HG03460 (cell line): ENCODE results near the gene IKZF3.
"Not testable (repeated sequence)": the region's sequence is repeated elsewhere in the genome, so short reads cannot be mapped to it uniquely, and the experiment has no call there.

Experiments
- ATAC-seq: cut with Tn5 transposase; IDR thresholded peaks from one replicate; pipeline ENCODE4 v1.9.1; 2021; ENCODE audit not compliant: unreplicated experiment

IKZF3 gene

DNA sequence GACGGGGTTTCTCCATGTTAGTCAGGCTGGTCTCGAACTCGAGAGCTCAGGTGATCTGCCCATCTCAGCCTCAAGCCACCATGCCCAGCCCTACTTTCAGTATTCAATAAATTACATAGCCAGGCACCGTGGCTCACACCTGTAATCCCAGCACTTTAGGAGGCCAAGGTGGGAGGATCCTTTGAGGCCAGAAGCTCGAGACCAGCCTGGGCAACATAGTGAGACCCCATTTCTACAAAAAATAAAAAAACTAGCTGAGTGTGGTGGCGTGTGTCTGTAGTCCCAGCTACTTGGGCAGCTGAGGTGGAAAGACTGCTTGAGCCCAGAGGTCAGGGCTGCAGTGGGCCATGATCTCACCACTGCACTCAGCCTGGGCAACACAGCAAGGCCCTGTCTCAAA lies 142.0 kb downstream of the IKZF3 start:
- ATAC-seq = no peak

GRCh38 chr17:39719563-39720355 lies 144.4 kb downstream of the IKZF3 start:
- no peak for ATAC-seq

DNA sequence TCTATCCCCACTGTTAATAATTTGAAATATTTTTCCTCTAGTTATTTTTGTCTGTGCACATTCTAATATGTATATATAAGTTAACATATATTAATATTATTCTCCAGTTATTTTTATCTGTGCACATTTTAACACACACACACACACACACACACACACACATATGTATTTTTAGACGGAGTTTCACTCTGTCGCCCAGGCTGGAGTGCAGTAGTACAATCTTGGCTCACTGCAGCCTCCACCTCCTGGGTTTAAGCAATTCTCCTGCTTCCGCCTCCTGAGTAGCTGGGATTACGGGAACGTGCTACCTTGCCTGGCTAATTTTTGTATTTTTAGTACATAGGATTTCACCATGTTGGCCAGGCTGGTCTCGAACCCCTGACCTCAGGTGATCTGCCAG lies 146.5 kb downstream of the IKZF3 start:
- ATAC-seq = no peak

- ATAC-seq = no peak
These were observed 147.1 kb downstream of the IKZF3 start for GRCh38 chr17:39716879-39717536.

- no peak for ATAC-seq
These were observed 147.9 kb downstream of the IKZF3 start for GRCh38 chr17:39716073-39716818.

DNA sequence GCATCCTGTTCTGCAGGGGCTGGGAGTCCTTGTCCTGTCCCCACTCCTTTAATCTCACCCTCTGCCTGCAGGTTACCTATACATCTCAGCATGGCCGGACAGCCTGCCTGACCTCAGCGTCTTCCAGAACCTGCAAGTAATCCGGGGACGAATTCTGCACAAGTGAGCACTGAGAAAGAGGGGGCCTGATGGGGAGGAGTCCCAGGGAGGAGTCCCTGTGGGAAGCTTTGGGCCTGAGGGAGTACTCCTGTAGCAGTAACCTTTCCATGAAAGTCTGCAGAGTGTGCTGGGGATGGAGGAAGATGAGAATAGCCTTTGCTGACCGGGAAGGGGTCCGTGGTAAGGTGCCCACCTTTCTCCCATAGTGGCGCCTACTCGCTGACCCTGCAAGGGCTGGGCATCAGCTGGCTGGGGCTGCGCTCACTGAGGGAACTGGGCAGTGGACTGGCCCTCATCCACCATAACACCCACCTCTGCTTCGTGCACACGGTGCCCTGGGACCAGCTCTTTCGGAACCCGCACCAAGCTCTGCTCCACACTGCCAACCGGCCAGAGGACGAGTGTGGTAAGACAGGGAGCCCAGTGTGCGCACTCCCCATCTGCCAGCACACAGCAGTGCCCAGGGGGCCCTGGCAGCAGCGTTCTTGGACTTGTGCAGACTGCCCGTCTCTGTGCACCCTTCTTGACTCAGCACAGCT lies 148.6 kb downstream of the IKZF3 start:
- no peak for ATAC-seq

- no peak for ATAC-seq
These were observed 149.9 kb downstream of the IKZF3 start for GRCh38 chr17:39714234-39714633.

DNA sequence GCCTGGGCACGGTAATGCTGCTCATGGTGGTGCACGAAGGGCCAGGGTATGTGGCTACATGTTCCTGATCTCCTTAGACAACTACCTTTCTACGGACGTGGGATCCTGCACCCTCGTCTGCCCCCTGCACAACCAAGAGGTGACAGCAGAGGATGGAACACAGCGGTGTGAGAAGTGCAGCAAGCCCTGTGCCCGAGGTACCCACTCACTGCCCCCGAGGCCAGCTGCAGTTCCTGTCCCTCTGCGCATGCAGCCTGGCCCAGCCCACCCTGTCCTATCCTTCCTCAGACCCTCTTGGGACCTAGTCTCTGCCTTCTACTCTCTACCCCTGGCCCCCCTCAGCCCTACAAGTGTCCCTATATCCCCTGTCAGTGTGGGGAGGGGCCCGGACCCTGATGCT lies 152.3 kb downstream of the IKZF3 start:
- ATAC-seq = no peak

GRCh38 chr17:39711071-39711470 lies 153.0 kb downstream of the IKZF3 start:
- ATAC-seq = not testable (repeated sequence)

- ATAC-seq = no peak
These were observed 153.8 kb downstream of the IKZF3 start for GRCh38 chr17:39709998-39710964.

DNA sequence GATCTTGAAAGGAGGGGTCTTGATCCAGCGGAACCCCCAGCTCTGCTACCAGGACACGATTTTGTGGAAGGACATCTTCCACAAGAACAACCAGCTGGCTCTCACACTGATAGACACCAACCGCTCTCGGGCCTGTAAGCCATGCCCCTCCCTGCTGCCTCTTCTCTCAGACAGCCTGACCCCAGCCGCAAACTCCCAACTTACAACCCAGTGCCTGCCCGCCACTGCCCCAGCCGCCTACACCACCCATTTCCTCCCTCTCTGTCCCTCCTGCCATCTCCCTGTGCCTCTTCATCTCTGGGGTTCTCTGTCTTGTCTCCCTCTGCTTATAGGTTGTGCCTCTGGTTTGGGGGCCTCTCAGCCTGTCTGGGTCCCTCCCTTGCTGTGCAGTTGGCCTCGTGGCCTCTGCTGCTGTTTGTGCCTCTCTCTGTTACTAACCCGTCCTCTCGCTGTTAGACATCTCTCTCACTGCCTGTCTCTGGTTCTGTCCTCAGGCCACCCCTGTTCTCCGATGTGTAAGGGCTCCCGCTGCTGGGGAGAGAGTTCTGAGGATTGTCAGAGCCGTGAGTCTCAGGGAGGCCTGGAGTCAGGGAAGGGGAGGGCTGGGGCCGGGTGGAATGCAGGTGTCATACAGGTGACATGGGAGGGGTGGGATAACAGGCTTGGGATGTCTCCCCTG lies 154.7 kb downstream of the IKZF3 start:
- ATAC-seq = no peak
